Caco-2 (cell line): ENCODE measurements around the gene PPP2R5C. TPM values are rescaled to one million over a fixed set of nuclear protein-coding genes. Genes with fewer than 3 reads are reported as not detected.

Source experiments
- BruUV-seq: library from RNA; stranded (reverse); fragments of 400-500 nt; replicated peaks from 2 replicates; lab custom pipeline; 2021; lab: Mats Ljungman, UMichigan
- CTCF ChIA-PET: fragments of 300-600 bp; sonication (Branson Sonifier 250); formaldehyde crosslinking; loops from one replicate; lab custom pipeline; 2022; ENCODE audit warnings: antibody characterized with exemption; lab: Charles Lee
- POLR2A ChIA-PET: fragments of 300-600 bp; sonication (Branson Sonifier 250); formaldehyde crosslinking; loops from one replicate; lab custom pipeline; 2022; ENCODE audit warnings: antibody characterized with exemption; lab: Charles Lee
- DNase-seq, 2 experiments: peaks; one replicate each; pipeline versions ENCODE4 v3.0.0 to v3.0.0-alpha.2; 2020 to 2022
- H3K27me3 ChIP-seq: replicated peaks from 2 replicates; pipeline ENCODE4 v1.6.0; 2011; ENCODE audit warnings: low read length; ENCODE audit not compliant: control insufficient read depth, insufficient read depth
- H3K36me3 ChIP-seq: 2 replicates; pipeline ENCODE4 v1.5.1; 2011; ENCODE audit warnings: low read length; ENCODE audit not compliant: control insufficient read depth, insufficient read depth
- H3K4me1 ChIP-seq: fragments of 250-450 bp; sonication (Bioruptor Pico); 2 replicates; pipeline ENCODE4 v1.5.1; 2020; ENCODE audit warnings: mild to moderate bottlenecking
- H3K4me3 ChIP-seq: 2 replicates; pipeline ENCODE4 v1.5.1; 2011; ENCODE audit warnings: low read depth, mild to moderate bottlenecking, control low read depth, low read length
- H3K9me3 ChIP-seq: fragments of 250-450 bp; sonication (Bioruptor Pico); 2 replicates; pipeline ENCODE4 v1.5.1; 2020; ENCODE audit warnings: mild to moderate bottlenecking, moderate library complexity
- H3K27ac Mint-ChIP-seq: one replicate; pipeline ENCODE4 v1.8.0; 2022; ENCODE audit warnings: mixed read lengths; ENCODE audit not compliant: unreplicated experiment
- H3K27me3 Mint-ChIP-seq: one replicate; pipeline ENCODE4 v1.8.0; 2022; ENCODE audit warnings: mixed read lengths; ENCODE audit not compliant: insufficient read depth, unreplicated experiment
- H3K36me3 Mint-ChIP-seq: one replicate; pipeline ENCODE4 v1.8.0; 2022; ENCODE audit warnings: mild to moderate bottlenecking, mixed read lengths; ENCODE audit not compliant: insufficient read depth, unreplicated experiment
- H3K4me1 Mint-ChIP-seq: one replicate; pipeline ENCODE4 v1.8.0; 2022; ENCODE audit warnings: low read depth, mixed read lengths; ENCODE audit not compliant: unreplicated experiment
- H3K4me3 Mint-ChIP-seq: one replicate; pipeline ENCODE4 v1.8.0; 2022; ENCODE audit warnings: mild to moderate bottlenecking, moderate library complexity, mixed read lengths; ENCODE audit not compliant: unreplicated experiment
- H3K9me3 Mint-ChIP-seq: one replicate; pipeline ENCODE4 v1.8.0; 2022; ENCODE audit warnings: mixed read lengths; ENCODE audit not compliant: unreplicated experiment
- CTCF ChIP-seq, 2 experiments: fragments of 200-600 bp in 1 of 2; IDR thresholded peaks; 1 replicate in 1 of 2; 2 replicates in 1 of 2; pipeline versions ENCODE4 v1.5.1 to v1.8.0; 2011 to 2022; ENCODE audit warnings: antibody characterized with exemption in 1 of 2, control low read depth in 1 of 2, inconsistent platforms in 1 of 2, low read depth in 1 of 2, low read length in 1 of 2, mild to moderate bottlenecking in 1 of 2, moderate library complexity in 1 of 2; ENCODE audit not compliant: insufficient read depth in 1 of 2, severe bottlenecking in 1 of 2, unreplicated experiment in 1 of 2
- intact Hi-C: fragments of 100-400 bp; cut with micrococcal nuclease; formaldehyde crosslinking; loops from one replicate; pipeline ENCODE4 v1.10.0; 2022; ENCODE audit not compliant: unreplicated experiment
- total RNA-seq: library from RNA; stranded (reverse); gene quantifications from 2 replicates; pipeline ENCODE4 v1.2.3, GENCODE V29; 2022

PPP2R5C gene
- total RNA-seq, 1 experiment from 2014 or later = 97.5 TPM

- ChIA-PET POLR2A (interaction anchor here (0.7 kb wide), 1 partner anchor 98 kb away, joined by 4 read pairs; no protein-coding TSS in a partner anchor), CTCF (no interaction called here)
- H3K4me1 ChIP-seq = peaks cover 21% of the 10 kb centered on the region
- Mint-ChIP-seq H3K4me3 (peak overlapping the region; percentile 79), H3K27ac (no peak overlapping the region), H3K36me3 (peaks cover 27% of the 10 kb centered on the region), H3K4me1 (peaks cover 12% of the 10 kb centered on the region), H3K27me3 (no peaks in the 10 kb centered on the region), H3K9me3 (no peaks in the 10 kb centered on the region)
- peak; percentile 51 to 64 for DNase-seq
- TF ChIP-seq CTCF (IDR thresholded peaks at IDR 0.05; ENCODE audit: insufficient read depth in 1 of 2, low read depth in 1 of 2, low read length in 1 of 2, severe bottlenecking in 1 of 2, unreplicated experiment in 1 of 2) = no peak
- H3K36me3 ChIP-seq = no peaks in the 10 kb centered on the region
- no TSS peak for BruUV-seq
- no peaks in the 10 kb centered on the region for H3K27me3 ChIP-seq
- peak overlapping the region; percentile 84 for H3K4me3 ChIP-seq
- intact Hi-C loops = loop anchor here (10.0 kb wide), 1 partner anchor 80 kb away; no protein-coding TSS in a partner anchor
- H3K9me3 ChIP-seq = no peaks in the 10 kb centered on the region
Observed at GRCh38 chr14:101965181-101965544, 203.7 kb downstream of the PPP2R5C start.

- Mint-ChIP-seq H3K4me3 (peak overlapping the region; percentile 79), H3K27ac (no peak overlapping the region), H3K36me3 (peaks cover 35% of the 10 kb centered on the region), H3K9me3 (no peaks in the 10 kb centered on the region), H3K4me1 (peaks cover 12% of the 10 kb centered on the region), H3K27me3 (no peaks in the 10 kb centered on the region)
- no peak for TF ChIP-seq CTCF (IDR thresholded peaks at IDR 0.05; ENCODE audit: insufficient read depth in 1 of 2, low read depth in 1 of 2, low read length in 1 of 2, severe bottlenecking in 1 of 2, unreplicated experiment in 1 of 2)
- Histone ChIP-seq H3K4me3 (peak overlapping the region; percentile 84), H3K9me3 (no peaks in the 10 kb centered on the region), H3K36me3 (peaks cover 1% of the 10 kb centered on the region; the same call in 1 of the 2 replicates), H3K4me1 (peaks cover 21% of the 10 kb centered on the region), H3K27me3 (no peaks in the 10 kb centered on the region)
- TSS peak; percentile 29 for BruUV-seq
- DNase-seq = peak in 1 of 2 experiments; percentile 23
- ChIA-PET CTCF (no interaction called here), POLR2A (interaction anchor here (0.7 kb wide), 1 partner anchor 97 kb away, joined by 4 read pairs; no protein-coding TSS in a partner anchor)
- intact Hi-C loops = loop anchor here (10.0 kb wide), 1 partner anchor 79 kb away; no protein-coding TSS in a partner anchor
Observed at GRCh38 chr14:101965770-101966722, 204.5 kb downstream of the PPP2R5C start.

- Histone ChIP-seq H3K4me1 (peaks cover 20% of the 10 kb centered on the region), H3K4me3 (no peak overlapping the region), H3K36me3 (peaks cover 1% of the 10 kb centered on the region; the same call in 1 of the 2 replicates), H3K27me3 (no peaks in the 10 kb centered on the region), H3K9me3 (no peaks in the 10 kb centered on the region)
- no peak for DNase-seq
- no peak for TF ChIP-seq CTCF (IDR thresholded peaks at IDR 0.05; ENCODE audit: insufficient read depth in 1 of 2, low read depth in 1 of 2, low read length in 1 of 2, severe bottlenecking in 1 of 2, unreplicated experiment in 1 of 2)
- H3K4me3 Mint-ChIP-seq = no peak overlapping the region
- peaks cover 12% of the 10 kb centered on the region for H3K4me1 Mint-ChIP-seq
- POLR2A ChIA-PET = interaction anchor here (0.5 kb wide), 1 partner anchor 8 kb away, joined by 12 read pairs; no protein-coding TSS in a partner anchor
- intact Hi-C loops = loop anchor here (10.0 kb wide), 1 partner anchor 78 kb away; no protein-coding TSS in a partner anchor
- H3K27me3 Mint-ChIP-seq = no peaks in the 10 kb centered on the region
- CTCF ChIA-PET = no interaction called here
- H3K36me3 Mint-ChIP-seq = peaks cover 35% of the 10 kb centered on the region
- H3K9me3 Mint-ChIP-seq = no peaks in the 10 kb centered on the region
- H3K27ac Mint-ChIP-seq = no peak overlapping the region
- BruUV-seq = no TSS peak
Observed at GRCh38 chr14:101966742-101967141, 205.2 kb downstream of the PPP2R5C start.
